ENCODE results near the gene CHURC1. TPM values are rescaled to one million over a fixed set of nuclear protein-coding genes. Genes with fewer than 3 reads are reported as not detected.

Gene CHURC1
- total and polyA plus RNA-seq, 2 experiments from 2014 or later = 28.9 to 107 TPM

GRCh38 chr14:64919215-64919614, 5.0 kb downstream of the CHURC1 start:
- no peaks in the 10 kb centered on the region for H3K9me3 ChIP-seq (ENCODE audit: low read depth)

GRCh38 chr14:64919618-64920017, 5.4 kb downstream of the CHURC1 start:
- Histone ChIP-seq H3K27me3 (no peaks in the 10 kb centered on the region), H3K27ac (no peak overlapping the region), H3K36me3 (peaks cover 9% of the 10 kb centered on the region), H3K4me3 (no peak overlapping the region), H3K9me3 (ENCODE audit: low read depth) (no peaks in the 10 kb centered on the region), H3K4me1 (ENCODE audit: low read depth) (peaks cover 13% of the 10 kb centered on the region)
- DNase-seq (ENCODE audit: low read depth in 1 of 2, low spot score in 1 of 2) = peak in 1 of 2 donors; percentile 30
- TF ChIP-seq CTCF (IDR thresholded peaks at IDR 0.05; ENCODE audit: low read depth, low read length) = no peak

More at GRCh38 chr14:64919215-64919614, 5.0 kb downstream of the CHURC1 start:
- no peak for DNase-seq (ENCODE audit: low read depth in 1 of 2, low spot score in 1 of 2)
- Histone ChIP-seq H3K27me3 (no peaks in the 10 kb centered on the region), H3K27ac (no peak overlapping the region), H3K4me3 (no peak overlapping the region), H3K36me3 (peaks cover 5% of the 10 kb centered on the region), H3K4me1 (ENCODE audit: low read depth) (peaks cover 13% of the 10 kb centered on the region)
- TF ChIP-seq CTCF (IDR thresholded peaks at IDR 0.05; ENCODE audit: low read depth, low read length) = no peak

GRCh38 chr14:64920465-64920864, 6.2 kb downstream of the CHURC1 start:
- Histone ChIP-seq H3K27me3 (no peaks in the 10 kb centered on the region), H3K9me3 (ENCODE audit: low read depth) (no peaks in the 10 kb centered on the region), H3K27ac (no peak overlapping the region), H3K4me1 (ENCODE audit: low read depth) (peaks cover 8% of the 10 kb centered on the region), H3K4me3 (no peak overlapping the region), H3K36me3 (peaks cover 12% of the 10 kb centered on the region)
- TF ChIP-seq CTCF (IDR thresholded peaks at IDR 0.05; ENCODE audit: low read depth, low read length) = no peak
- DNase-seq (ENCODE audit: low read depth in 1 of 2, low spot score in 1 of 2) = no peak

GRCh38 chr14:64923015-64923414, 8.8 kb downstream of the CHURC1 start:
- H3K4me1 ChIP-seq (ENCODE audit: low read depth) = peaks cover 11% of the 10 kb centered on the region
- TF ChIP-seq CTCF (IDR thresholded peaks at IDR 0.05; ENCODE audit: low read depth, low read length) = no peak
- H3K9me3 ChIP-seq (ENCODE audit: low read depth) = no peaks in the 10 kb centered on the region
- H3K27me3 ChIP-seq = no peaks in the 10 kb centered on the region
- no peak overlapping the region for H3K4me3 ChIP-seq
- DNase-seq (ENCODE audit: low read depth in 1 of 2, low spot score in 1 of 2) = no peak
- H3K36me3 ChIP-seq = peaks cover 20% of the 10 kb centered on the region
- H3K27ac ChIP-seq = no peak overlapping the region

- Histone ChIP-seq H3K36me3 (peaks cover 27% of the 10 kb centered on the region), H3K27ac (peak overlapping the region; percentile 82), H3K4me1 (ENCODE audit: low read depth) (peaks cover 6% of the 10 kb centered on the region), H3K4me3 (no peak overlapping the region), H3K9me3 (ENCODE audit: low read depth) (no peaks in the 10 kb centered on the region), H3K27me3 (no peaks in the 10 kb centered on the region)
- no peak for TF ChIP-seq CTCF (IDR thresholded peaks at IDR 0.05; ENCODE audit: low read depth, low read length)
- DNase-seq (ENCODE audit: low read depth in 1 of 2, low spot score in 1 of 2) = no peak
Measured at GRCh38 chr14:64926398-64926995, 12.2 kb downstream of the CHURC1 start.

All from cardiac muscle cell (in vitro differentiated cells and primary cell).